Right lobe of liver (tissue), 6 donors: ENCODE results near the gene CNTNAP5. TPM values are rescaled to one million over a fixed set of nuclear protein-coding genes. Genes with fewer than 3 reads are reported as not detected.

Experiments
- ATAC-seq, 4 donors: fragments of 200-7000 bp; cut with Tn5 transposase; one replicate each; pipeline ENCODE4 v1.9.1; 2020; ENCODE audit warnings: mild to moderate bottlenecking in 4 of 4, moderate library complexity in 4 of 4
- DNase-seq, 3 donors: peaks; one replicate each; pipeline ENCODE4 v3.0.0-alpha.2; 2020
- H3K27ac ChIP-seq, 3 donors: fragments of 200-600 bp; one replicate each; pipeline ENCODE4 v1.8.0; 2022
- H3K27me3 ChIP-seq, 2 donors: fragments of 200-600 bp; one replicate each; pipeline ENCODE4 v1.8.0; 2022
- H3K36me3 ChIP-seq, 4 donors: fragments of 200-600 bp; sonication (generic) in 1 of 4; one replicate each; pipeline versions ENCODE4 v1.5.1 to v1.8.0; 2017 to 2022; ENCODE audit warnings: control low read depth in 1 of 4
- H3K4me1 ChIP-seq, 4 donors: fragments of 200-600 bp; sonication (generic) in 1 of 4; one replicate each; pipeline versions ENCODE4 v1.5.1 to v1.8.0; 2017 to 2022; ENCODE audit warnings: control low read depth in 1 of 4
- H3K4me3 ChIP-seq, 3 donors: fragments of 200-600 bp; one replicate each; pipeline ENCODE4 v1.8.0; 2022
- H3K9me3 ChIP-seq, 4 donors: fragments of 200-600 bp; sonication (generic) in 1 of 4; one replicate each; pipeline versions ENCODE4 v1.5.1 to v1.8.0; 2017 to 2022; ENCODE audit warnings: control low read depth in 1 of 4
- CTCF ChIP-seq, 4 donors: fragments of 200-600 bp in 3 of 4; fragments of 450-650 bp in 1 of 4; IDR thresholded peaks; one replicate each; pipeline versions ENCODE4 v1.5.1 to v1.8.0; 2016 to 2022; ENCODE audit warnings: antibody characterized with exemption in 4 of 4, mild to moderate bottlenecking in 2 of 4
- POLR2A ChIP-seq: fragments of 450-650 bp; IDR thresholded peaks from one replicate; pipeline ENCODE4 v1.6.1; 2017; ENCODE audit warnings: antibody characterized with exemption, mild to moderate bottlenecking
- WGBS: methylation state at CpG from one replicate; pipeline ENCODE4 v1.1.6; 2018; ENCODE audit warnings: low coverage, low lambda C conversion rate; ENCODE audit not compliant: insufficient coverage; ENCODE audit errors: missing lambda C conversion rate; 5-methylcytosine and 5-hydroxymethylcytosine counted together
- intact Hi-C, 2 donors: fragments of 100-400 bp; cut with DNase I; formaldehyde crosslinking; loops; one replicate each; pipeline versions ENCODE4 v1.11.2 to v1.14.1; 2022
- total RNA-seq, 6 experiments: library from RNA; depleted of rRNA in 2 of 6; stranded (reverse); fragments of >200 nt in 2 of 6; fragmentation: NEBNext Ultra II Directional in 3 of 6; extraction: Animal tissue kit (Norgen Biotek cat#: 25700) in 3 of 6; gene quantifications; one replicate each; pipeline versions ENCODE4 v1.1.0 to v1.2.4, GENCODE V29; 2016 to 2023
- donor health status: DM: no; HTN: yes; CAD: no.
- donor health status: DM: no; HTN: no; CAD: no.
- donor health status: DM: no; HTN: no; CAD: no.
- donor health status: DM: no; HTN: yes; CAD: no.
- donor health status: DM: no; HTN: yes; CAD: no.

Gene CNTNAP5
- total RNA-seq, 6 experiments from 2014 or later = not detected

GRCh38 chr2:124867247-124867646 lies 842.2 kb downstream of the CNTNAP5 start:
- DNase-seq (no peak), ATAC-seq (no peak)
- intact Hi-C loops = no loop called here
- no peaks in the 10 kb centered on the region for H3K27me3 ChIP-seq
- H3K4me1 ChIP-seq = no peaks in the 10 kb centered on the region
- no peaks in the 10 kb centered on the region for H3K9me3 ChIP-seq
- TF ChIP-seq POLR2A (no peak), CTCF (IDR thresholded peaks at IDR 0.05) (no peak)
- H3K27ac ChIP-seq = no peak overlapping the region
- 71% methylated on average over 3 of the region's 3 CpGs for WGBS
- H3K4me3 ChIP-seq = no peak overlapping the region
- H3K36me3 ChIP-seq = no peaks in the 10 kb centered on the region

- no peak overlapping the region for H3K27ac ChIP-seq
- intact Hi-C loops = no loop called here
- TF ChIP-seq CTCF (IDR thresholded peaks at IDR 0.05) (no peak), POLR2A (no peak)
- no peak overlapping the region for H3K4me3 ChIP-seq
- no peaks in the 10 kb centered on the region for H3K36me3 ChIP-seq
- no peaks in the 10 kb centered on the region for H3K27me3 ChIP-seq
- H3K4me1 ChIP-seq = no peaks in the 10 kb centered on the region
- WGBS = 47% methylated on average over 1 of the region's 1 CpG
- no peaks in the 10 kb centered on the region for H3K9me3 ChIP-seq
- ATAC-seq = no peak
- no peak for DNase-seq
Measured at GRCh38 chr2:124874219-124874618, 849.1 kb downstream of the CNTNAP5 start.

- ATAC-seq (no peak), DNase-seq (no peak)
- Histone ChIP-seq H3K27ac (no peak overlapping the region), H3K27me3 (no peaks in the 10 kb centered on the region), H3K9me3 (no peaks in the 10 kb centered on the region), H3K4me1 (no peaks in the 10 kb centered on the region), H3K4me3 (no peak overlapping the region), H3K36me3 (no peaks in the 10 kb centered on the region)
- intact Hi-C loops = no loop called here
- no peak for TF ChIP-seq CTCF (IDR thresholded peaks at IDR 0.05)
- no peak for TF ChIP-seq POLR2A
- 10% methylated on average over 1 of the region's 1 CpG for WGBS
Measured at GRCh38 chr2:124874676-124875075, 849.6 kb downstream of the CNTNAP5 start.

GRCh38 chr2:124875627-124876244 lies 850.6 kb downstream of the CNTNAP5 start:
- Histone ChIP-seq H3K27me3 (no peaks in the 10 kb centered on the region), H3K27ac (no peak overlapping the region), H3K4me3 (no peak overlapping the region), H3K9me3 (no peaks in the 10 kb centered on the region), H3K36me3 (no peaks in the 10 kb centered on the region), H3K4me1 (no peaks in the 10 kb centered on the region)
- DNase-seq (no peak), ATAC-seq (no peak)
- WGBS = 68% methylated on average over 3 of the region's 3 CpGs
- intact Hi-C loops = no loop called here
- TF ChIP-seq POLR2A (no peak), CTCF (IDR thresholded peaks at IDR 0.05) (no peak)
